BJ (cell line): Measurements from ENCODE around the gene TMEM82. TPM values are rescaled to one million over a fixed set of nuclear protein-coding genes. Genes with fewer than 3 reads are reported as not detected.

Source experiments
- CTCF ChIA-PET: fragments of 350-600 bp; formaldehyde crosslinking; extraction: SDS; loops from one replicate; lab custom pipeline; 2021; ENCODE audit warnings: antibody characterized with exemption, inconsistent platforms; lab: Yijun Ruan, JAX
- POLR2A ChIA-PET: fragments of 300-600 bp; sonication (Branson Sonifier 250); formaldehyde crosslinking; extraction: SDS; loops from one replicate; lab custom pipeline; 2021; ENCODE audit warnings: antibody characterized with exemption; lab: Charles Lee
- DNase-seq: peaks from one replicate; pipeline ENCODE4 v3.0.0-alpha.2; 2011; ENCODE audit warnings: low read depth
- H3K27me3 ChIP-seq: 2 replicates; pipeline ENCODE4 v1.6.0; 2011; ENCODE audit warnings: low read length; ENCODE audit not compliant: control insufficient read depth, insufficient read depth
- H3K36me3 ChIP-seq: 2 replicates; pipeline ENCODE4 v1.5.1; 2011; ENCODE audit warnings: low read length; ENCODE audit not compliant: control insufficient read depth, insufficient read depth
- H3K4me3 ChIP-seq: 2 replicates; pipeline ENCODE4 v1.5.1; 2011; ENCODE audit warnings: low read depth, mild to moderate bottlenecking, control low read depth, low read length
- CTCF ChIP-seq: IDR thresholded peaks from 2 replicates; pipeline ENCODE4 v1.5.1; 2011; ENCODE audit warnings: low read depth, mild to moderate bottlenecking, control low read depth, inconsistent platforms, low read length, moderate library complexity; ENCODE audit not compliant: insufficient read depth
- polyA plus RNA-seq: library from polyadenylated mRNA; depleted of rRNA; stranded (reverse); fragments of >200 nt; gene quantifications from 2 replicates; pipeline ENCODE4 v1.2.3, GENCODE V29; 2011

TMEM82 gene
- polyA plus RNA-seq, 1 experiment, result not detected

GRCh38 chr1:15748264-15748663 lies 6.0 kb downstream of the TMEM82 start:
- H3K4me3 ChIP-seq, result no peak overlapping the region
- DNase-seq, result no peak
- CTCF ChIA-PET, result no interaction called here

GRCh38 chr1:15748690-15749398 lies 6.5 kb downstream of the TMEM82 start:
- TF ChIP-seq CTCF, result no peak
- no peak for DNase-seq
- Histone ChIP-seq H3K4me3 (no peak overlapping the region), H3K36me3 (no peaks in the 10 kb centered on the region), H3K27me3 (no peaks in the 10 kb centered on the region)
- ChIA-PET POLR2A (interaction anchor here (0.6 kb wide), 1 partner anchor 10 kb away, joined by 4 read pairs; no protein-coding TSS in a partner anchor), CTCF (interaction anchor here (1.0 kb wide), 1 partner anchor 12 kb away, joined by 3 read pairs; no protein-coding TSS in a partner anchor)

More at GRCh38 chr1:15748264-15748663, 6.0 kb downstream of the TMEM82 start:
- H3K27me3 ChIP-seq, result no peaks in the 10 kb centered on the region
- POLR2A ChIA-PET, result no interaction called here
- no peaks in the 10 kb centered on the region for H3K36me3 ChIP-seq
- TF ChIP-seq CTCF, result no peak

- CTCF ChIA-PET, result interaction anchor here (1.0 to 1.2 kb wide), 2 partner anchors 8 to 11 kb away, joined by 3 to 4 read pairs; no protein-coding TSS in a partner anchor
- DNase-seq, result no peak
- Histone ChIP-seq H3K36me3 (no peaks in the 10 kb centered on the region), H3K4me3 (no peak overlapping the region), H3K27me3 (no peaks in the 10 kb centered on the region)
- no peak for TF ChIP-seq CTCF
- POLR2A ChIA-PET, result interaction anchor here (0.6 kb wide), 1 partner anchor 11 kb away, joined by 4 read pairs; no protein-coding TSS in a partner anchor
These were observed 7.3 kb downstream of the TMEM82 start for GRCh38 chr1:15749399-15750291.

GRCh38 chr1:15750924-15751323 lies 8.6 kb downstream of the TMEM82 start:
- no peaks in the 10 kb centered on the region for H3K36me3 ChIP-seq
- TF ChIP-seq CTCF, result no peak
- POLR2A ChIA-PET, result no interaction called here
- H3K27me3 ChIP-seq, result no peaks in the 10 kb centered on the region
- no peak overlapping the region for H3K4me3 ChIP-seq
- no peak for DNase-seq
- CTCF ChIA-PET, result interaction anchor here (1.2 kb wide), 1 partner anchor 10 kb away, joined by 4 read pairs; no protein-coding TSS in a partner anchor

GRCh38 chr1:15751717-15752116 lies 9.4 kb downstream of the TMEM82 start:
- no peak for TF ChIP-seq CTCF
- H3K36me3 ChIP-seq, result no peaks in the 10 kb centered on the region
- H3K27me3 ChIP-seq, result no peaks in the 10 kb centered on the region
- POLR2A ChIA-PET, result no interaction called here
- no peak overlapping the region for H3K4me3 ChIP-seq
- no peak for DNase-seq
- CTCF ChIA-PET, result no interaction called here
